Upper lobe of left lung (tissue), 4 donors: ENCODE data around the gene GALC.

Experiments used
- POLR2AphosphoS5 ChIP-seq, 2 donors: sonication (generic); formaldehyde crosslinking; IDR thresholded peaks; one replicate each; pipeline ENCODE4 v1.5.1; 2017; ENCODE audit warnings: antibody characterized with exemption in 2 of 2
- TF ChIP-seq, protein P1 (sequence below), 6 experiments: fragments of 450-650 bp in 4 of 6; fragments of 200-600 bp in 2 of 6; sonication (generic) in 2 of 6; IDR thresholded peaks; one replicate each; pipeline ENCODE4 v1.5.1; 2016 to 2019; ENCODE audit warnings: antibody characterized with exemption in 6 of 6

DNA sequence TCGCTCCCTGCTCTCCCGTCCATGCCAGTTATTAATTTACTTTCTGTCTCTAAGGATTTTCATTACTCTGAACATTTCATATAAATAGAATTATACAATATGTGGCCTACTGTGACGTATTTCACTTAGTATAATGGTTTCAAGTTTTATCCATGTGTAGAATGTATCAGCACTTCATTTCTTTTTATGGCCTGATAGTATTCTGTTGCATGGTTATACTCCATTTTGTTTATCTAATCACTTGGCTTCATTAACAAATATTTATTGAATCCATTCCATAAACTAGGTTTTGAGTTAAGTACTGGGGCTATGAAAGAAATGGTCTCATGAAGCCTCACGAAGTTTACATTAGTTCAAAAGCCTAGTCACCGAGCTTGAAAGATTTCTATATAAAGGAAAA, 19.5 kb upstream of the GALC start:
- TF ChIP-seq, protein P1, sequence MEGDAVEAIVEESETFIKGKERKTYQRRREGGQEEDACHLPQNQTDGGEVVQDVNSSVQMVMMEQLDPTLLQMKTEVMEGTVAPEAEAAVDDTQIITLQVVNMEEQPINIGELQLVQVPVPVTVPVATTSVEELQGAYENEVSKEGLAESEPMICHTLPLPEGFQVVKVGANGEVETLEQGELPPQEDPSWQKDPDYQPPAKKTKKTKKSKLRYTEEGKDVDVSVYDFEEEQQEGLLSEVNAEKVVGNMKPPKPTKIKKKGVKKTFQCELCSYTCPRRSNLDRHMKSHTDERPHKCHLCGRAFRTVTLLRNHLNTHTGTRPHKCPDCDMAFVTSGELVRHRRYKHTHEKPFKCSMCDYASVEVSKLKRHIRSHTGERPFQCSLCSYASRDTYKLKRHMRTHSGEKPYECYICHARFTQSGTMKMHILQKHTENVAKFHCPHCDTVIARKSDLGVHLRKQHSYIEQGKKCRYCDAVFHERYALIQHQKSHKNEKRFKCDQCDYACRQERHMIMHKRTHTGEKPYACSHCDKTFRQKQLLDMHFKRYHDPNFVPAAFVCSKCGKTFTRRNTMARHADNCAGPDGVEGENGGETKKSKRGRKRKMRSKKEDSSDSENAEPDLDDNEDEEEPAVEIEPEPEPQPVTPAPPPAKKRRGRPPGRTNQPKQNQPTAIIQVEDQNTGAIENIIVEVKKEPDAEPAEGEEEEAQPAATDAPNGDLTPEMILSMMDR (IDR thresholded peaks at IDR 0.05), result no peak
- no peak for TF ChIP-seq POLR2AphosphoS5 (IDR thresholded peaks at IDR 0.05)
